CD14-positive monocyte (primary cell): ENCODE data around the gene CTNND1. TPM values are rescaled to one million over a fixed set of nuclear protein-coding genes. Genes with fewer than 3 reads are reported as not detected.

ENCODE experiments used
- DNase-seq, 3 donors: peaks; one replicate each; pipeline ENCODE4 v3.0.0-alpha.2; 2011 to 2022
- H2AFZ ChIP-seq: 2 replicates; pipeline ENCODE4 v1.6.0; 2012; ENCODE audit warnings: mild to moderate bottlenecking, low read depth, low read length, inconsistent platforms; ENCODE audit not compliant: insufficient read depth, poor library complexity, severe bottlenecking
- H3K27ac ChIP-seq, 2 donors: 1 replicate in 1 of 2; 2 replicates in 1 of 2; pipeline ENCODE4 v1.5.1; 2012 to 2013; ENCODE audit warnings: low read length in 2 of 2, control low read depth in 1 of 2, inconsistent platforms in 1 of 2, low read depth in 1 of 2, mild to moderate bottlenecking in 1 of 2
- H3K27me3 ChIP-seq, 2 donors: one replicate each; pipeline versions ENCODE4 v1.6.0 to v1.6.1; 2011 to 2013; ENCODE audit warnings: low read length in 2 of 2; ENCODE audit not compliant: control insufficient read depth in 2 of 2, insufficient read depth in 2 of 2
- H3K36me3 ChIP-seq, 2 donors: replicated peaks in 1 of 2; 1 replicate in 1 of 2; 2 replicates in 1 of 2; pipeline versions ENCODE4 v1.5.1 to v1.6.1; 2012 to 2013; ENCODE audit warnings: low read length in 2 of 2, control low read depth in 1 of 2, inconsistent platforms in 1 of 2, mild to moderate bottlenecking in 1 of 2; ENCODE audit not compliant: insufficient read depth in 2 of 2, control insufficient read depth in 1 of 2
- H3K4me1 ChIP-seq, 2 donors: 1 replicate in 1 of 2; 2 replicates in 1 of 2; pipeline versions ENCODE4 v1.5.1 to v1.6.1; 2012 to 2013; ENCODE audit warnings: low read length in 2 of 2, control low read depth in 1 of 2, inconsistent platforms in 1 of 2, mild to moderate bottlenecking in 1 of 2, moderate library complexity in 1 of 2; ENCODE audit not compliant: insufficient read depth in 2 of 2, control insufficient read depth in 1 of 2
- H3K4me2 ChIP-seq: replicated peaks from 2 replicates; pipeline ENCODE3; 2012; ENCODE audit warnings: low read length, moderate library complexity, mild to moderate bottlenecking; ENCODE audit not compliant: poor library complexity, severe bottlenecking; ENCODE audit errors: extremely low read depth
- H3K4me3 ChIP-seq, 3 experiments: fragments of 200-600 bp in 1 of 3; sonication (generic) in 1 of 3; replicated peaks in 1 of 3; 1 replicate in 2 of 3; 2 replicates in 1 of 3; pipeline ENCODE4 v1.5.1; 2011 to 2013; ENCODE audit warnings: low read length in 3 of 3, mild to moderate bottlenecking in 3 of 3, control low read depth in 2 of 3, low read depth in 2 of 3, inconsistent platforms in 1 of 3, moderate library complexity in 1 of 3
- H3K79me2 ChIP-seq: 2 replicates; pipeline ENCODE4 v1.6.0; 2012; ENCODE audit warnings: mild to moderate bottlenecking, control low read depth, inconsistent platforms, low read length, moderate library complexity; ENCODE audit not compliant: insufficient read depth
- H3K9ac ChIP-seq: 2 replicates; pipeline ENCODE4 v1.6.0; 2017; ENCODE audit warnings: low read length, mild to moderate bottlenecking; ENCODE audit not compliant: insufficient read depth, poor library complexity, severe bottlenecking
- H3K9me3 ChIP-seq, 2 donors: replicated peaks in 1 of 2; 1 replicate in 1 of 2; 2 replicates in 1 of 2; pipeline versions ENCODE4 v1.5.1 to v1.6.1; 2012 to 2013; ENCODE audit warnings: low read length in 2 of 2, control low read depth in 1 of 2; ENCODE audit not compliant: control insufficient read depth in 1 of 2, insufficient read depth in 1 of 2
- H4K20me1 ChIP-seq: 2 replicates; pipeline ENCODE4 v1.6.0; 2012; ENCODE audit warnings: mild to moderate bottlenecking, low read length, control low read depth, moderate library complexity; ENCODE audit not compliant: insufficient read depth
- H3K27ac Mint-ChIP-seq, 7 donors: one replicate each; pipeline ENCODE4 v1.8.0; 2020; ENCODE audit warnings: mild to moderate bottlenecking in 7 of 7, mixed read lengths in 7 of 7, moderate library complexity in 6 of 7, inconsistent platforms in 2 of 7
- H3K27me3 Mint-ChIP-seq, 3 donors: one replicate each; pipeline ENCODE4 v1.8.0; 2021 to 2022; ENCODE audit warnings: low read depth in 3 of 3, mild to moderate bottlenecking in 3 of 3, mixed read lengths in 3 of 3, moderate library complexity in 3 of 3, inconsistent platforms in 1 of 3
- H3K36me3 Mint-ChIP-seq, 2 donors: one replicate each; pipeline ENCODE4 v1.8.0; 2020; ENCODE audit warnings: mixed read lengths in 2 of 2, inconsistent platforms in 1 of 2, mild to moderate bottlenecking in 1 of 2
- H3K4me1 Mint-ChIP-seq: one replicate; pipeline ENCODE4 v1.8.0; 2020; ENCODE audit warnings: mild to moderate bottlenecking, mixed read lengths
- H3K4me3 Mint-ChIP-seq, 2 donors: one replicate each; pipeline ENCODE4 v1.8.0; 2020; ENCODE audit warnings: mild to moderate bottlenecking in 2 of 2, mixed read lengths in 2 of 2, moderate library complexity in 1 of 2
- H3K9me3 Mint-ChIP-seq, 7 donors: one replicate each; pipeline ENCODE4 v1.8.0; 2020 to 2022; ENCODE audit warnings: mixed read lengths in 7 of 7, mild to moderate bottlenecking in 6 of 7, moderate library complexity in 6 of 7, inconsistent platforms in 2 of 7
- CTCF ChIP-seq: fragments of 200-600 bp; IDR thresholded peaks from one replicate; pipeline ENCODE4 v1.8.0; 2022; ENCODE audit warnings: antibody characterized with exemption, mild to moderate bottlenecking
- WGBS: methylation state at CpG from one replicate; pipeline ENCODE4 v1.1.5; 2013; ENCODE audit warnings: missing lambda C conversion rate; ENCODE audit not compliant: insufficient coverage; 5-methylcytosine and 5-hydroxymethylcytosine counted together
- intact Hi-C, 2 donors: fragments of 100-400 bp; cut with micrococcal nuclease; formaldehyde crosslinking; loops; one replicate each; pipeline versions ENCODE4 v1.15.0 to v1.15.1; 2023
- polyA plus RNA-seq, 3 donors: library from polyadenylated mRNA; depleted of rRNA in 1 of 3; unstranded in 2 of 3; stranded (reverse) in 1 of 3; fragments of 300-500 nt in 2 of 3; fragments of >200 nt in 1 of 3; fragmentation: Illumina TruSeq in 2 of 3; gene quantifications; 1 replicate in 2 of 3; 2 replicates in 1 of 3; pipeline ENCODE4 v1.2.3, GENCODE V29; 2012 to 2021

CTNND1 gene
- polyA plus RNA-seq, 3 donors: 10.8 to 36.0 (median 13.7) TPM

- Histone ChIP-seq H3K27ac (peak overlapping the region in 1 of 2 donors; percentile 50), H3K4me3 (no peak overlapping the region), H3K36me3 (peaks cover 0 to 9% of the 10 kb centered on the region in 2 donors), H3K9ac (no peak overlapping the region), H3K9me3 (no peaks in the 10 kb centered on the region), H3K4me1 (peaks cover 35 to 60% of the 10 kb centered on the region in 2 donors), H2AFZ (no peak overlapping the region), H4K20me1 (peaks cover 24% of the 10 kb centered on the region), H3K4me2 (no peak overlapping the region), H3K27me3 (no peaks in the 10 kb centered on the region), H3K79me2 (peaks cover 72% of the 10 kb centered on the region)
- Mint-ChIP-seq H3K27ac (peak overlapping the region in 1 of 7 donors; percentile 67), H3K27me3 (no peaks in the 10 kb centered on the region), H3K9me3 (peaks cover 0 to 2% (median 0%) of the 10 kb centered on the region in 7 donors), H3K4me1 (peaks cover 65% of the 10 kb centered on the region), H3K4me3 (no peak overlapping the region), H3K36me3 (peaks cover 26 to 32% of the 10 kb centered on the region in 2 donors)
- WGBS: no CpG with 5 or more reads among the region's 2 CpGs
- intact Hi-C loops: no loop called here
- TF ChIP-seq CTCF: no peak
- no peak for DNase-seq
These were observed 23.5 kb downstream of the CTNND1 start for GRCh38 chr11:57785072-57785471.

- peaks cover 0 to 3% (median 0%) of the 10 kb centered on the region in 3 donors for H3K27me3 Mint-ChIP-seq
- H3K27me3 ChIP-seq: no peaks in the 10 kb centered on the region
- H4K20me1 ChIP-seq: peaks cover 13% of the 10 kb centered on the region
- H3K4me3 Mint-ChIP-seq: no peak overlapping the region
- H3K27ac ChIP-seq: no peak overlapping the region
- no peak overlapping the region for H3K4me3 ChIP-seq
- peaks cover 0 to 4% of the 10 kb centered on the region in 2 donors for H3K36me3 ChIP-seq
- TF ChIP-seq CTCF: no peak
- H2AFZ ChIP-seq: no peak overlapping the region
- peaks cover 45 to 72% of the 10 kb centered on the region in 2 donors for H3K4me1 ChIP-seq
- no peak overlapping the region for H3K9ac ChIP-seq
- H3K27ac Mint-ChIP-seq: peak overlapping the region in 1 of 7 donors; percentile 57
- peaks cover 69% of the 10 kb centered on the region for H3K4me1 Mint-ChIP-seq
- H3K36me3 Mint-ChIP-seq: peaks cover 25 to 27% of the 10 kb centered on the region in 2 donors
- no CpG with 5 or more reads among the region's 4 CpGs for WGBS
- intact Hi-C loops: no loop called here
- no peak overlapping the region for H3K4me2 ChIP-seq
- DNase-seq: no peak
- peaks cover 0 to 2% (median 0%) of the 10 kb centered on the region in 7 donors for H3K9me3 Mint-ChIP-seq
- peaks cover 71% of the 10 kb centered on the region for H3K79me2 ChIP-seq
- H3K9me3 ChIP-seq: no peaks in the 10 kb centered on the region
These were observed 24.8 kb downstream of the CTNND1 start for GRCh38 chr11:57786436-57786835.
